ENCODE results near the gene TPST1.

GRCh38 chr7:66376264-66376945, 171.3 kb downstream of the TPST1 start:
- TF ChIP-seq FOXP1 (CRISPR knock-in tag; IDR thresholded peaks at IDR 0.05; ENCODE audit: borderline replicate concordance): 0 out of 2 replicates have a peak, but pooled peaks have one; percentile 32
- TF ChIP-seq CBFB (CRISPR knock-in tag; IDR thresholded peaks at IDR 0.05; ENCODE audit: low read depth): no peak
- TF ChIP-seq ZNF425 (CRISPR knock-in tag; conservative IDR thresholded peaks at IDR 0.05): no peak
- TF ChIP-seq NFATC4 (CRISPR knock-in tag; IDR thresholded peaks at IDR 0.05): no peak
- no peak for TF ChIP-seq CREM (CRISPR knock-in tag; IDR thresholded peaks at IDR 0.05)
- TF ChIP-seq ATF3 (CRISPR knock-in tag; conservative IDR thresholded peaks at IDR 0.05): no peak
- no peak for TF ChIP-seq PRDM15 (CRISPR knock-in tag; IDR thresholded peaks at IDR 0.05)
- no peak for TF ChIP-seq MLX (CRISPR knock-in tag; IDR thresholded peaks at IDR 0.05)
- TF ChIP-seq CTCF (IDR thresholded peaks at IDR 0.05): no peak
- no peak for TF ChIP-seq NR3C1 (CRISPR knock-in tag; conservative IDR thresholded peaks at IDR 0.05; ENCODE audit: low read depth)
